CD14-positive monocyte (primary cell): ENCODE measurements around the gene KCNJ4. TPM values are rescaled to one million over a fixed set of nuclear protein-coding genes. Genes with fewer than 3 reads are reported as not detected.

Experiments
- DNase-seq, 3 donors: peaks; one replicate each; pipeline ENCODE4 v3.0.0-alpha.2; 2011 to 2022
- H2AFZ ChIP-seq: 2 replicates; pipeline ENCODE4 v1.6.0; 2012; ENCODE audit warnings: mild to moderate bottlenecking, low read depth, low read length, inconsistent platforms; ENCODE audit not compliant: insufficient read depth, poor library complexity, severe bottlenecking
- H3K27ac ChIP-seq, 2 donors: 1 replicate in 1 of 2; 2 replicates in 1 of 2; pipeline ENCODE4 v1.5.1; 2012 to 2013; ENCODE audit warnings: low read length in 2 of 2, control low read depth in 1 of 2, inconsistent platforms in 1 of 2, low read depth in 1 of 2, mild to moderate bottlenecking in 1 of 2
- H3K27me3 ChIP-seq, 2 donors: one replicate each; pipeline versions ENCODE4 v1.6.0 to v1.6.1; 2011 to 2013; ENCODE audit warnings: low read length in 2 of 2; ENCODE audit not compliant: control insufficient read depth in 2 of 2, insufficient read depth in 2 of 2
- H3K36me3 ChIP-seq, 2 donors: replicated peaks in 1 of 2; 1 replicate in 1 of 2; 2 replicates in 1 of 2; pipeline versions ENCODE4 v1.5.1 to v1.6.1; 2012 to 2013; ENCODE audit warnings: low read length in 2 of 2, control low read depth in 1 of 2, inconsistent platforms in 1 of 2, mild to moderate bottlenecking in 1 of 2; ENCODE audit not compliant: insufficient read depth in 2 of 2, control insufficient read depth in 1 of 2
- H3K4me1 ChIP-seq, 2 donors: 1 replicate in 1 of 2; 2 replicates in 1 of 2; pipeline versions ENCODE4 v1.5.1 to v1.6.1; 2012 to 2013; ENCODE audit warnings: low read length in 2 of 2, control low read depth in 1 of 2, inconsistent platforms in 1 of 2, mild to moderate bottlenecking in 1 of 2, moderate library complexity in 1 of 2; ENCODE audit not compliant: insufficient read depth in 2 of 2, control insufficient read depth in 1 of 2
- H3K4me2 ChIP-seq: replicated peaks from 2 replicates; pipeline ENCODE3; 2012; ENCODE audit warnings: low read length, moderate library complexity, mild to moderate bottlenecking; ENCODE audit not compliant: poor library complexity, severe bottlenecking; ENCODE audit errors: extremely low read depth
- H3K4me3 ChIP-seq, 3 experiments: fragments of 200-600 bp in 1 of 3; sonication (generic) in 1 of 3; replicated peaks in 1 of 3; 1 replicate in 2 of 3; 2 replicates in 1 of 3; pipeline ENCODE4 v1.5.1; 2011 to 2013; ENCODE audit warnings: low read length in 3 of 3, mild to moderate bottlenecking in 3 of 3, control low read depth in 2 of 3, low read depth in 2 of 3, inconsistent platforms in 1 of 3, moderate library complexity in 1 of 3
- H3K79me2 ChIP-seq: 2 replicates; pipeline ENCODE4 v1.6.0; 2012; ENCODE audit warnings: mild to moderate bottlenecking, control low read depth, inconsistent platforms, low read length, moderate library complexity; ENCODE audit not compliant: insufficient read depth
- H3K9ac ChIP-seq: 2 replicates; pipeline ENCODE4 v1.6.0; 2017; ENCODE audit warnings: low read length, mild to moderate bottlenecking; ENCODE audit not compliant: insufficient read depth, poor library complexity, severe bottlenecking
- H3K9me3 ChIP-seq, 2 donors: replicated peaks in 1 of 2; 1 replicate in 1 of 2; 2 replicates in 1 of 2; pipeline versions ENCODE4 v1.5.1 to v1.6.1; 2012 to 2013; ENCODE audit warnings: low read length in 2 of 2, control low read depth in 1 of 2; ENCODE audit not compliant: control insufficient read depth in 1 of 2, insufficient read depth in 1 of 2
- H4K20me1 ChIP-seq: 2 replicates; pipeline ENCODE4 v1.6.0; 2012; ENCODE audit warnings: mild to moderate bottlenecking, low read length, control low read depth, moderate library complexity; ENCODE audit not compliant: insufficient read depth
- H3K27ac Mint-ChIP-seq, 7 donors: one replicate each; pipeline ENCODE4 v1.8.0; 2020; ENCODE audit warnings: mild to moderate bottlenecking in 7 of 7, mixed read lengths in 7 of 7, moderate library complexity in 6 of 7, inconsistent platforms in 2 of 7
- H3K27me3 Mint-ChIP-seq, 3 donors: one replicate each; pipeline ENCODE4 v1.8.0; 2021 to 2022; ENCODE audit warnings: low read depth in 3 of 3, mild to moderate bottlenecking in 3 of 3, mixed read lengths in 3 of 3, moderate library complexity in 3 of 3, inconsistent platforms in 1 of 3
- H3K36me3 Mint-ChIP-seq, 2 donors: one replicate each; pipeline ENCODE4 v1.8.0; 2020; ENCODE audit warnings: mixed read lengths in 2 of 2, inconsistent platforms in 1 of 2, mild to moderate bottlenecking in 1 of 2
- H3K4me1 Mint-ChIP-seq: one replicate; pipeline ENCODE4 v1.8.0; 2020; ENCODE audit warnings: mild to moderate bottlenecking, mixed read lengths
- H3K4me3 Mint-ChIP-seq, 2 donors: one replicate each; pipeline ENCODE4 v1.8.0; 2020; ENCODE audit warnings: mild to moderate bottlenecking in 2 of 2, mixed read lengths in 2 of 2, moderate library complexity in 1 of 2
- H3K9me3 Mint-ChIP-seq, 7 donors: one replicate each; pipeline ENCODE4 v1.8.0; 2020 to 2022; ENCODE audit warnings: mixed read lengths in 7 of 7, mild to moderate bottlenecking in 6 of 7, moderate library complexity in 6 of 7, inconsistent platforms in 2 of 7
- WGBS: methylation state at CpG from one replicate; pipeline ENCODE4 v1.1.5; 2013; ENCODE audit warnings: missing lambda C conversion rate; ENCODE audit not compliant: insufficient coverage; 5-methylcytosine and 5-hydroxymethylcytosine counted together
- intact Hi-C, 2 donors: fragments of 100-400 bp; cut with micrococcal nuclease; formaldehyde crosslinking; loops; one replicate each; pipeline versions ENCODE4 v1.15.0 to v1.15.1; 2023
- polyA plus RNA-seq, 3 donors: library from polyadenylated mRNA; depleted of rRNA in 1 of 3; unstranded in 2 of 3; stranded (reverse) in 1 of 3; fragments of 300-500 nt in 2 of 3; fragments of >200 nt in 1 of 3; fragmentation: Illumina TruSeq in 2 of 3; gene quantifications; 1 replicate in 2 of 3; 2 replicates in 1 of 3; pipeline ENCODE4 v1.2.3, GENCODE V29; 2012 to 2021
- TF ChIP-seq, protein P1 (sequence below): fragments of 200-600 bp; IDR thresholded peaks from one replicate; pipeline ENCODE4 v1.8.0; 2022; ENCODE audit warnings: antibody characterized with exemption, mild to moderate bottlenecking

The KCNJ4 gene
- polyA plus RNA-seq, 3 donors: not detected

DNA sequence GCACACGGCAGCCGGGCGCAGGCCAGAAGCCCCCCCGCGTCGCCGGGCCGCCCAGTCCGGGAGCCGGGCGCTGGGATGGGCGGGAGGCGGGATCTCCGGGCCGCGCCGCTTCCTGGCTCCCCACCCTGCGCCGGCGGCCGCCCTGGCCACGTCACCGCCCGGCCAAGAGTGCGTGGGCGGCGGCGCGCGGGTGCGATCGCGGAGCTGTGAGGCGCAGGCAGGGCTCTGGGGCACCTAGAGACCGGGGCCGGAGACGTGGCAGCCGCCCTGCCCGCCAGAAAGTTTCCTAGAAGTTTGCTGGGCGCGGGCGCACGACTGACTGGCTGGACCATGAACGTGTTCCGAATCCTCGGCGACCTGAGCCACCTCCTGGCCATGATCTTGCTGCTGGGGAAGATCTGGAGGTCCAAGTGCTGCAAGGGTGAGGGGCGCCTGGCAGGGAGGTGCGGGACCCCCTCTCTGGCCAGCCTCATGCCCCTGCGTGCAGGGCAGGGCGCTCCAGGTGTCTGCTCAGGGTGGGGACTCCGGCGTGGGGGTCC is 13.0 kb upstream of the KCNJ4 start, which contains the start of gene KDELR3:
Gene KDELR3 (plus strand): TSS at position 193 of the 539 bp plus-strand sequence. CDS start 138 bp downstream, at position 331.
- peak within 1 kb of the TSS; percentile 62 for H2AFZ ChIP-seq
- peaks cover 0 to 16% of the 10 kb centered on the region in 2 donors for H3K9me3 ChIP-seq
- DNase-seq: peak; percentile 6 to 41 (median 13)
- H3K36me3 ChIP-seq: no peaks in the 10 kb centered on the region
- H3K9ac ChIP-seq: peak within 1 kb of the TSS; percentile 42
- Mint-ChIP-seq H3K36me3 (peaks cover 0 to 8% of the 10 kb centered on the region in 2 donors), H3K4me3 (peak within 1 kb of the TSS; percentile 73 to 87), H3K27ac (peak within 1 kb of the TSS in 2 of 7 donors; percentile 50 to 66), H3K9me3 (peaks cover 0 to 26% (median 6%) of the 10 kb centered on the region in 7 donors), H3K27me3 (peaks cover 63 to 74% (median 67%) of the 10 kb centered on the region in 3 donors), H3K4me1 (peaks cover 14% of the 10 kb centered on the region)
- H3K27me3 ChIP-seq: peaks cover 27 to 60% of the 10 kb centered on the region in 2 donors
- no peaks in the 10 kb centered on the region for H4K20me1 ChIP-seq
- H3K79me2 ChIP-seq: no peaks in the 10 kb centered on the region
- peak within 1 kb of the TSS; percentile 66 for H3K4me2 ChIP-seq
- TF ChIP-seq, protein P1, sequence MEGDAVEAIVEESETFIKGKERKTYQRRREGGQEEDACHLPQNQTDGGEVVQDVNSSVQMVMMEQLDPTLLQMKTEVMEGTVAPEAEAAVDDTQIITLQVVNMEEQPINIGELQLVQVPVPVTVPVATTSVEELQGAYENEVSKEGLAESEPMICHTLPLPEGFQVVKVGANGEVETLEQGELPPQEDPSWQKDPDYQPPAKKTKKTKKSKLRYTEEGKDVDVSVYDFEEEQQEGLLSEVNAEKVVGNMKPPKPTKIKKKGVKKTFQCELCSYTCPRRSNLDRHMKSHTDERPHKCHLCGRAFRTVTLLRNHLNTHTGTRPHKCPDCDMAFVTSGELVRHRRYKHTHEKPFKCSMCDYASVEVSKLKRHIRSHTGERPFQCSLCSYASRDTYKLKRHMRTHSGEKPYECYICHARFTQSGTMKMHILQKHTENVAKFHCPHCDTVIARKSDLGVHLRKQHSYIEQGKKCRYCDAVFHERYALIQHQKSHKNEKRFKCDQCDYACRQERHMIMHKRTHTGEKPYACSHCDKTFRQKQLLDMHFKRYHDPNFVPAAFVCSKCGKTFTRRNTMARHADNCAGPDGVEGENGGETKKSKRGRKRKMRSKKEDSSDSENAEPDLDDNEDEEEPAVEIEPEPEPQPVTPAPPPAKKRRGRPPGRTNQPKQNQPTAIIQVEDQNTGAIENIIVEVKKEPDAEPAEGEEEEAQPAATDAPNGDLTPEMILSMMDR: no peak
- WGBS: under 1% methylated on average over 49 of the region's 53 CpGs
- intact Hi-C loops: no loop called here
- peak within 1 kb of the TSS in 1 of 3 experiments; percentile 58 for H3K4me3 ChIP-seq
- peaks cover 7 to 12% of the 10 kb centered on the region in 2 donors for H3K4me1 ChIP-seq
- H3K27ac ChIP-seq: no peak within 1 kb of the TSS

DNA sequence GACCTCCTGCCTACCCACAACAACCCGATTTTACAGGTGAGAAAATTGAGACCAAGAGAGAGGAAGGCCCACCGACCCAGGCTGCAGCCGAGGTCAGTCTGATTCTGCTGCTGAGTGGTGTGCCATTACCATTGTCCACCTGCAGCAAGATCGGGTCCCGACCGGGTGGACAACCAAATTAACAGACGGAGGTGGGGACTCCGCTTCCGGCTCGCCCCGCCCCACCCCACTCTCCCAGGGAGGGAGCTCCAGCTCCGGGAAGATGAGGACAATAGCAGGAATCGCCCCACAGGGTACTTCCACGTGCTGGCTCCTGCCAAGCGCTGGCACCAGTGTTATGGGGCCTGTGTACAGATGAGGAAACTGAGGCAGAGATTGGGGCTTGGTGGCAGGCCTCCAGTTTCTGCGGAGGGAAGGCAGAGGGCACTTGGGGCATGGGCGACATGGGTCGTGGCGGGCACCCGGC is 12.5 kb upstream of the KCNJ4 start:
- Histone ChIP-seq H3K27me3 (peaks cover 30 to 64% of the 10 kb centered on the region in 2 donors), H3K36me3 (no peaks in the 10 kb centered on the region), H4K20me1 (no peaks in the 10 kb centered on the region), H3K27ac (no peak overlapping the region), H3K4me1 (peaks cover 7 to 12% of the 10 kb centered on the region in 2 donors), H3K4me2 (peak overlapping the region; percentile 66), H3K79me2 (no peaks in the 10 kb centered on the region), H3K9ac (peak overlapping the region; percentile 42), H2AFZ (peak overlapping the region; percentile 62), H3K4me3 (peak overlapping the region in 1 of 3 experiments; percentile 58), H3K9me3 (peaks cover 0 to 16% of the 10 kb centered on the region in 2 donors)
- no peak for DNase-seq
- Mint-ChIP-seq H3K36me3 (peaks cover 0 to 9% of the 10 kb centered on the region in 2 donors), H3K4me1 (peaks cover 14% of the 10 kb centered on the region), H3K27ac (peak overlapping the region in 2 of 7 donors; percentile 43 to 50), H3K27me3 (peaks cover 67 to 80% (median 72%) of the 10 kb centered on the region in 3 donors), H3K4me3 (peak overlapping the region; percentile 73 to 84), H3K9me3 (peaks cover 0 to 27% (median 6%) of the 10 kb centered on the region in 7 donors)
- intact Hi-C loops: no loop called here
- TF ChIP-seq, protein P1: no peak
- WGBS: 14% methylated on average over 11 of the region's 20 CpGs
